Measurements from ENCODE around the gene LEFTY1.

- TF ChIP-seq CTCF (IDR thresholded peaks at IDR 0.05; ENCODE audit: low read depth, low read length), result no peak
- no peak for TF ChIP-seq EZH2phosphoT487 (IDR thresholded peaks at IDR 0.05; ENCODE audit: low read depth)
Measured at GRCh38 chr1:225885336-225885735, 3.6 kb downstream of the LEFTY1 start.
